Naive thymus-derived CD4-positive, alpha-beta T cell (primary cell): ENCODE results near the gene NPAS3. TPM values are rescaled to one million over a fixed set of nuclear protein-coding genes. Genes with fewer than 3 reads are reported as not detected.

ENCODE experiments used
- ATAC-seq: fragments of 150-1000 bp; cut with Tn5 transposase; 2 replicates; pipeline ENCODE4 v1.10.0; 2021; ENCODE audit warnings: mild to moderate bottlenecking, moderate library complexity
- CTCF ChIA-PET: fragments of 350-600 bp; sonication (Branson Sonifier 250); formaldehyde crosslinking; loops from one replicate; lab custom pipeline; 2021; ENCODE audit warnings: antibody characterized with exemption; lab: Charles Lee
- POLR2A ChIA-PET: fragments of 350-600 bp; sonication (Branson Sonifier 250); formaldehyde crosslinking; loops from one replicate; lab custom pipeline; 2021; ENCODE audit warnings: antibody characterized with exemption, inconsistent platforms; lab: Charles Lee
- DNase-seq, 9 donors: peaks; one replicate each; pipeline versions ENCODE4 v3.0.0 to v3.0.0-alpha.2; 2020 to 2022; ENCODE audit warnings: mixed read lengths in 1 of 9
- H3K27ac ChIP-seq: one replicate; pipeline ENCODE4 v1.7.0; 2013; ENCODE audit warnings: mild to moderate bottlenecking, low read depth, low read length, moderate library complexity
- H3K27me3 ChIP-seq, 2 donors: one replicate each; pipeline ENCODE4 v1.7.0; 2013; ENCODE audit warnings: low read length in 2 of 2, mild to moderate bottlenecking in 2 of 2, moderate library complexity in 2 of 2; ENCODE audit not compliant: control insufficient read depth in 2 of 2, insufficient read depth in 2 of 2
- H3K36me3 ChIP-seq, 3 experiments: 1 replicate in 2 of 3; 2 replicates in 1 of 3; pipeline ENCODE4 v1.7.0; 2013; ENCODE audit warnings: low read length in 3 of 3, mild to moderate bottlenecking in 3 of 3, moderate library complexity in 1 of 3; ENCODE audit not compliant: insufficient read depth in 3 of 3, control insufficient read depth in 2 of 3
- H3K4me1 ChIP-seq, 2 donors: one replicate each; pipeline ENCODE4 v1.7.0; 2013; ENCODE audit warnings: low read length in 2 of 2, mild to moderate bottlenecking in 2 of 2, moderate library complexity in 1 of 2; ENCODE audit not compliant: control insufficient read depth in 2 of 2, insufficient read depth in 2 of 2
- H3K4me3 ChIP-seq: 2 replicates; pipeline ENCODE4 v1.7.0; 2013; ENCODE audit warnings: mild to moderate bottlenecking, low read length
- H3K9me3 ChIP-seq, 3 experiments: 1 replicate in 2 of 3; 2 replicates in 1 of 3; pipeline ENCODE4 v1.7.0; 2013; ENCODE audit warnings: low read length in 3 of 3; ENCODE audit not compliant: control insufficient read depth in 2 of 3
- H3K27ac Mint-ChIP-seq, 9 donors: one replicate each; pipeline ENCODE4 v1.8.0; 2020 to 2022; ENCODE audit warnings: mixed read lengths in 9 of 9, mild to moderate bottlenecking in 8 of 9, moderate library complexity in 5 of 9, inconsistent platforms in 2 of 9
- H3K27me3 Mint-ChIP-seq, 5 donors: one replicate each; pipeline ENCODE4 v1.8.0; 2021 to 2022; ENCODE audit warnings: mixed read lengths in 5 of 5, mild to moderate bottlenecking in 1 of 5
- H3K36me3 Mint-ChIP-seq, 5 donors: one replicate each; pipeline ENCODE4 v1.8.0; 2020 to 2022; ENCODE audit warnings: mixed read lengths in 5 of 5, mild to moderate bottlenecking in 3 of 5, inconsistent platforms in 1 of 5
- H3K4me1 Mint-ChIP-seq, 7 donors: one replicate each; pipeline ENCODE4 v1.8.0; 2020 to 2022; ENCODE audit warnings: mixed read lengths in 7 of 7, mild to moderate bottlenecking in 3 of 7, inconsistent platforms in 1 of 7
- H3K4me3 Mint-ChIP-seq, 10 donors: one replicate each; pipeline ENCODE4 v1.8.0; 2020 to 2022; ENCODE audit warnings: mild to moderate bottlenecking in 10 of 10, mixed read lengths in 10 of 10, moderate library complexity in 6 of 10, inconsistent platforms in 2 of 10
- H3K9me3 Mint-ChIP-seq, 11 donors: one replicate each; pipeline ENCODE4 v1.8.0; 2020 to 2022; ENCODE audit warnings: mixed read lengths in 11 of 11, mild to moderate bottlenecking in 4 of 11, inconsistent platforms in 1 of 11, moderate library complexity in 1 of 11
- intact Hi-C, 2 donors: fragments of 100-400 bp; cut with micrococcal nuclease; formaldehyde crosslinking; loops; one replicate each; pipeline ENCODE4 v1.15.1; 2023
- polyA plus RNA-seq, 2 donors: library from polyadenylated mRNA; unstranded; fragments of 300-500 nt; fragmentation: Illumina TruSeq; gene quantifications; one replicate each; pipeline ENCODE4 v1.2.3, GENCODE V29; 2021
- total RNA-seq, 6 experiments: library from RNA in 5 of 6; stranded (reverse) in 5 of 6; gene quantifications; 1 replicate in 5 of 6; 2 replicates in 1 of 6; pipeline ENCODE4 v1.2.3 and lab custom pipeline; 2021 to 2026

The NPAS3 gene
- total and polyA plus RNA-seq, 7 experiments from 2014 or later: not detected

GRCh38 chr14:33534104-33534503 lies 595.4 kb downstream of the NPAS3 start:
- no peak overlapping the region for H3K4me3 Mint-ChIP-seq
- intact Hi-C loops: no loop called here

DNA sequence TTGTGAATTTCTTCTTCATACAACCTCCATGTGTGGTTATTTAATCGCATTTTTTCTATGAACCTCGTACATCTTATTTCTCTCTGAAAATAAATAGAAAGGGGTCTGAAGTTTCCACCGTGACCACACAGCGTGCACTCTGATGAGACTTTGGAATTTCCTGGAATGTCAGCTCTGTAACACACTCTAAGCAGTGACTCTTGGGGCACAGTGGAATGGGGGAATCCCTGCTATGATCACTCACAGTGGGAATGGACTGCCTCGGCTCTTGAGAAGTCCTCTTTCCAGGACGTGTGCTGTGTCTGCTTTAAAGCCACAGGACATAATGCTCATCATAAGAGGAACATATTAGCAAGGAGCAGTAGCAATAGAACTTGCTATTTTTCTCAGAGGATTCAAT lies 596.0 kb downstream of the NPAS3 start:
- H3K4me1 Mint-ChIP-seq: no peaks in the 10 kb centered on the region
- H3K36me3 Mint-ChIP-seq: no peaks in the 10 kb centered on the region
- H3K27me3 Mint-ChIP-seq: peaks cover 0 to 5% (median 0%) of the 10 kb centered on the region in 5 donors
- Histone ChIP-seq H3K36me3 (no peaks in the 10 kb centered on the region), H3K27me3 (no peaks in the 10 kb centered on the region), H3K4me3 (no peak overlapping the region), H3K27ac (no peak overlapping the region), H3K9me3 (no peaks in the 10 kb centered on the region), H3K4me1 (no peaks in the 10 kb centered on the region)
- H3K27ac Mint-ChIP-seq: no peak overlapping the region
- H3K9me3 Mint-ChIP-seq: peaks cover 0 to 4% (median 0%) of the 10 kb centered on the region in 11 donors
- CTCF ChIA-PET: no interaction called here
- POLR2A ChIA-PET: no interaction called here
- ATAC-seq (no peak), DNase-seq (no peak)
- intact Hi-C loops: no loop called here
- no peak overlapping the region for H3K4me3 Mint-ChIP-seq

More at GRCh38 chr14:33534104-33534503, 595.4 kb downstream of the NPAS3 start:
- Mint-ChIP-seq H3K4me1 (no peaks in the 10 kb centered on the region), H3K27ac (no peak overlapping the region), H3K9me3 (peaks cover 0 to 4% (median 0%) of the 10 kb centered on the region in 11 donors), H3K27me3 (peaks cover 0 to 5% (median 0%) of the 10 kb centered on the region in 5 donors), H3K36me3 (no peaks in the 10 kb centered on the region)
- Histone ChIP-seq H3K27me3 (no peaks in the 10 kb centered on the region), H3K4me3 (no peak overlapping the region), H3K36me3 (no peaks in the 10 kb centered on the region), H3K27ac (no peak overlapping the region), H3K9me3 (no peaks in the 10 kb centered on the region), H3K4me1 (no peaks in the 10 kb centered on the region)
- ChIA-PET POLR2A (no interaction called here), CTCF (no interaction called here)
- DNase-seq (no peak), ATAC-seq (no peak)

DNA sequence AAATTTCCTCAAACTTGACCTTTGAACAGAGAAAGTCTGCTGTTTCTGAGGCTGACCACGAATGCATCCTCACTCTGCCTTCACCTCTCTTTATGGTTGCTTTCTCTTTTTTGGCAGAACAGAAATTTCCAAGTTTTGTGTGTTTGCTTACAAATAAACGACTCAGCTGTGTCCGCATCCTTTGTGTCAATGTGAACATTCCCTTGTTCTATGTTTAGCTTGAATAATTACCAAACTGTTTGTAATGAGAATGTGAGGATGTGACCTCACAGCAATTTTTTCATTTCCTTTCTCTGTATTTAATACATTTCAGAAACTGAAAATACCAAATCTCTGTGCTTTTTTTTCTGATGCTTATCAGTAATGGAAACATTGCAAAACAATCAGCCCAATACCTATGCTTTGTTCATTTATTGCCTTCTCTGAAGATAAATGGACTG lies 601.3 kb downstream of the NPAS3 start:
- peaks cover 0 to 6% (median 0%) of the 10 kb centered on the region in 5 donors for H3K27me3 Mint-ChIP-seq
- Histone ChIP-seq H3K27ac (no peak overlapping the region), H3K4me1 (no peaks in the 10 kb centered on the region), H3K27me3 (no peaks in the 10 kb centered on the region), H3K36me3 (no peaks in the 10 kb centered on the region), H3K4me3 (no peak overlapping the region), H3K9me3 (no peaks in the 10 kb centered on the region)
- peak overlapping the region in 1 of 10 donors; percentile 17 for H3K4me3 Mint-ChIP-seq
- no peaks in the 10 kb centered on the region for H3K4me1 Mint-ChIP-seq
- peaks cover 0 to 4% (median 0%) of the 10 kb centered on the region in 11 donors for H3K9me3 Mint-ChIP-seq
- no peak overlapping the region for H3K27ac Mint-ChIP-seq
- CTCF ChIA-PET: no interaction called here
- no peak for DNase-seq
- intact Hi-C loops: no loop called here
- POLR2A ChIA-PET: no interaction called here
- H3K36me3 Mint-ChIP-seq: no peaks in the 10 kb centered on the region
- no peak for ATAC-seq

GRCh38 chr14:33541171-33541570 lies 602.5 kb downstream of the NPAS3 start:
- no peak overlapping the region for H3K27ac ChIP-seq
- no peaks in the 10 kb centered on the region for H3K9me3 ChIP-seq
- Mint-ChIP-seq H3K27ac (no peak overlapping the region), H3K4me3 (no peak overlapping the region), H3K27me3 (peaks cover 0 to 8% (median 3%) of the 10 kb centered on the region in 5 donors), H3K9me3 (peaks cover 0 to 5% (median 0%) of the 10 kb centered on the region in 11 donors), H3K4me1 (no peaks in the 10 kb centered on the region), H3K36me3 (no peaks in the 10 kb centered on the region)
- H3K4me3 ChIP-seq: no peak overlapping the region
- no peaks in the 10 kb centered on the region for H3K36me3 ChIP-seq
- ChIA-PET POLR2A (no interaction called here), CTCF (no interaction called here)
- no peaks in the 10 kb centered on the region for H3K27me3 ChIP-seq
- DNase-seq (no peak), ATAC-seq (no peak)
- H3K4me1 ChIP-seq: no peaks in the 10 kb centered on the region
- intact Hi-C loops: no loop called here

- peaks cover 0 to 5% (median 0%) of the 10 kb centered on the region in 11 donors for H3K9me3 Mint-ChIP-seq
- POLR2A ChIA-PET: no interaction called here
Observed at GRCh38 chr14:33542338-33543287, 603.9 kb downstream of the NPAS3 start.

GRCh38 chr14:33545696-33546095 lies 607.0 kb downstream of the NPAS3 start:
- CTCF ChIA-PET: no interaction called here
- Histone ChIP-seq H3K36me3 (no peaks in the 10 kb centered on the region), H3K27ac (no peak overlapping the region), H3K4me3 (no peak overlapping the region), H3K27me3 (no peaks in the 10 kb centered on the region), H3K4me1 (no peaks in the 10 kb centered on the region), H3K9me3 (no peaks in the 10 kb centered on the region)
- POLR2A ChIA-PET: no interaction called here
- Mint-ChIP-seq H3K4me3 (no peak overlapping the region), H3K27ac (peak overlapping the region in 1 of 9 donors; percentile 36), H3K27me3 (peaks cover 0 to 12% (median 5%) of the 10 kb centered on the region in 5 donors), H3K4me1 (no peaks in the 10 kb centered on the region), H3K9me3 (peaks cover 0 to 5% (median 0%) of the 10 kb centered on the region in 11 donors), H3K36me3 (no peaks in the 10 kb centered on the region)
- DNase-seq (no peak), ATAC-seq (no peak)
- intact Hi-C loops: no loop called here

More at GRCh38 chr14:33542338-33543287, 603.9 kb downstream of the NPAS3 start:
- intact Hi-C loops: no loop called here
- no peaks in the 10 kb centered on the region for H3K36me3 Mint-ChIP-seq
- Histone ChIP-seq H3K4me3 (no peak overlapping the region), H3K27me3 (no peaks in the 10 kb centered on the region), H3K9me3 (no peaks in the 10 kb centered on the region), H3K27ac (no peak overlapping the region), H3K4me1 (no peaks in the 10 kb centered on the region), H3K36me3 (no peaks in the 10 kb centered on the region)
- H3K27ac Mint-ChIP-seq: no peak overlapping the region
- no peaks in the 10 kb centered on the region for H3K4me1 Mint-ChIP-seq
- no peak overlapping the region for H3K4me3 Mint-ChIP-seq
- DNase-seq: no peak
- peaks cover 0 to 12% (median 5%) of the 10 kb centered on the region in 5 donors for H3K27me3 Mint-ChIP-seq
- CTCF ChIA-PET: no interaction called here
- ATAC-seq: no peak
